GM18505 (cell line): ENCODE measurements around the gene RABL3.
A peak's percentile ranks its signal among the peaks of the same experiment; 100 is the strongest.
"Not testable (repeated sequence)": the region's sequence is repeated elsewhere in the genome, so short reads cannot be mapped to it uniquely, and the experiment has no call there.

ENCODE experiments used
- ATAC-seq: cut with Tn5 transposase; IDR thresholded peaks from one replicate; pipeline ENCODE4 v1.9.1; 2021; ENCODE audit not compliant: unreplicated experiment
- POLR2A ChIP-seq: IDR thresholded peaks from 4 replicates; pipeline ENCODE4 v1.6.1; 2011; ENCODE audit warnings: borderline replicate concordance; ENCODE audit not compliant: insufficient read depth, insufficient read length; ENCODE audit errors: extremely low read depth

Gene RABL3

DNA sequence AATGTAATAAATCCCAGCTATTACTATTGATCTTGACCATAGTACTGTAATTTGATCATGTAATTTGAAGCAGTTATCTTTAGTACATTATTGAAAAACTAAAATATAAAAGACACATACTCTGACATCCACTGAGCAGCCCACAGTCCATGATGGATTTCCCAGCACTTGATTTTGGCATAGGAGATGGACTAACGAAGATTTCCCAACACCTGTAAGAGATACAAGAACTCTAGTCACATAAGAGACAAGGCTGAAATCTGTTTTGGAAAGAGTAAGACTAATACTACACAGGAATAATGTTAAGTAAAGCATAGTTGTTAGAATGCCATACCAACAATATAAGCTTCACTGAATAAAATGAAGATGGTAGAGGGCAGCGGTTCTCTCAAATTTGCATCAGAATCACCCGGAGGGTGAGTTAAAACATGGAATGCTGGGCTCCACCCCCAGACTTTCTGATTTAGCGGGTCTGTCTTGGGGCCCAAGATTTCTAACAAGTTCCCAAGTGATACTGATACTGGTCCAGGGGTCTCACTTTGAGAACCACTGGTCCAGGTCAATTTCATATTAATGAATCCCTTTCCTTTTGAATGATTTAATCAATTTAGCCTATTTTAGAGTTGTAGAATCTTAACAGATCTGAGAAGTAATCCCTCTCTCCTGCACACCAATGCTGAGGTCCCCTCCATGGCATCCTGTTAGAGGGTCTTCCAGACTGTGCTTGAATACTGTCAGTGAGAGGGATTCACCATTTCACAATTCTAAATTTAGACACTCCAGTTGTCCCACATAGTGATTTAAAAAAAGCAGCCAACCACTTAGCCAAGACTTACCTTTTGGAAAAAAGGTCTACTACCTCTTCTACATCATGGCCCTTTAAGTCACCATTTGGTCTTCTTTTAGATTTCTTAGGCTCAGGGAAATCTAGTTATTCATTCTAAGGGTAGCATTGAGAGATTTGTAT is 11.5 kb downstream of the RABL3 start:
- no peak for TF ChIP-seq POLR2A
- no peak for ATAC-seq

GRCh38 chr3:120726791-120727190 is 15.5 kb downstream of the RABL3 start:
- ATAC-seq = no peak
- TF ChIP-seq POLR2A = no peak

- not testable (repeated sequence) for ATAC-seq
Observed at GRCh38 chr3:120719167-120719834, 23.0 kb downstream of the RABL3 start.

DNA sequence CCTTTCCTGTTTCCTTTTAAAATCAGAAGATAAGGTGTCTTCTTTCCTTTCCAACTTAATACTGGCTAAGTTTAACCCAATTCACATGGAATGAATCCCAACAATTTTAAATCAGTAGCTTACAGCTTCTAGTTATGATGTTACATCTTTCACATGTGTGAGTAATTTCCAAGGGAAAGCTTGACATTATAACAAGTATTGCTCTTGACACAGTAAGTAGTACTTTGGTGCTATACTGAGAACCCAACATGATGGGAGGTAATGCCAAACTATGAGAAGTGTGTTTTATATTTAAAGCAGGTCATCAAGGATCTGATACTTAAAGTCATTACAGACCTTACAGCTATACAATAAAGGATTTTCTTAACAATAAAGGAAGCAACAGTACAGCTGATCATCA is 29.1 kb downstream of the RABL3 start:
- no peak for TF ChIP-seq POLR2A
- no peak for ATAC-seq

DNA sequence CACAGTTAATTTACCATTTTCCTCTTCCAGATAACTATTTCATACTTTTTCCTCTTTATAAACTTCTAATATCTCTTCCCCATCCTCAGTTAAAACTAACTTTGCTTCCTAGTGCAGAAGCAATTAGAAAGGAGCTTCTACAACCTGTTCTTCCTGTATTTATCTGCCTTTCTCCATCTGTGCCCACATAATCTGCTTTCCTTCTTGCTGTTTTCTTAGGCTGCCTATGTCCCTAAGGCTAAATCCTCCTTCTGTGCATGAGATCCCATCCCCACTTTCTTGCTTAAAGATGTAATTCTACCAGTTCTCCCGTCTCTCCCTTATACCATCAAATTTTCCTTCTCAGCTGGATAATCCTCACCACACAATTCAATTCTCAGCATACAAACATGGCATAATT is 31.9 kb downstream of the RABL3 start:
- no peak for ATAC-seq
- no peak for TF ChIP-seq POLR2A

DNA sequence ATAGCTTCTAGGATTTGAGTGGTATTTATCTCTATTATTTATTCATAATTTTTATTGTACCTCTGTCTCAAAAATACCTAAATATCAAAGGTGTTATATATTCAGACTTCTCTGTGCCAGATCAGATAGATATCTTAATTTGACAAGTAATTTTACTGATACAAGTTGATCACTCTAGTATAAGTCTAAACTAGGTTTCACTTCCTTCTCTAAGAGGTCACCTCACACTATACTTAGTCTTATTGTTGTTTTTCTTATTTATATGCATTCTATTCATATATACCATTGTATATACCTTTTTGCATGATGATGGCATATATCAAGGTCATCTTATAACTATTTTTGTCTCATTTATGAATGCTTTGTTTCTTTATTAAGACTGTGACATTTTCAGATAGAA is 33.9 kb downstream of the RABL3 start:
- ATAC-seq = peak; percentile 67
- no peak for TF ChIP-seq POLR2A

GRCh38 chr3:120706950-120707349 is 35.4 kb downstream of the RABL3 start:
- ATAC-seq = no peak
- TF ChIP-seq POLR2A = no peak

DNA sequence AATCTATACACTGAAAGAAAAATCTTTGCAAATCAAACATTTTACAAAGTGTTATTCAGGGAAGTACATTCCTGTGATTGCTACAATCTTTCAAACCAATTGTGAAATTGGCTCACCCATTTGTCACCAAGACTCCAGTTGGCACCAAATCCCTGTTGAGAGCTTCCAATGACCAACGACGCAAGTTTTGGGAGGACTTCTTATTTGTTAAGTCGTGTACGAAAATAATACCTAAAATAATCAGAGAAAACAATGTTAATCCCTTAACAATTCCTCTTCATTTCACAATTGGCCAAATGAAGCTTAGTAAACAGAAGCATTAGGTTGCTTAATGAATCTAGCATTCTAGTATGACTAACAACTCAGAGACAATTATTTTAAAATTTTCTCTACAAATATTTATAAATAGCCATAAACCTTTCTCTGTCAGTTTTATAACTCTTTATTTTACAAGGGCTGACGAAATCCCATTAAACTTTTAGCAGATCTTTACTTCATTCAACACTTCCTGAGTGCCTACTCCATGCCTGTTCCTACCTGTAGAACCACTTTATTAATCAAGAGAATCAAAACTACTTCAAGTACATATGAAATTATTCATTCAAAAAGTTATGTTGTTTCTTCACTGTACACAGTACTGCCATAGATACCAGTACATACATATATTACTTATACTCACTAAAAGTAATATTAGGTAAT is 36.3 kb downstream of the RABL3 start:
- no peak for ATAC-seq
- TF ChIP-seq POLR2A = no peak

- ATAC-seq = no peak
- no peak for TF ChIP-seq POLR2A
Observed at GRCh38 chr3:120699333-120699732, 43.0 kb downstream of the RABL3 start.

GRCh38 chr3:120693439-120694171 is 48.7 kb downstream of the RABL3 start:
- no peak for ATAC-seq
- TF ChIP-seq POLR2A = no peak

DNA sequence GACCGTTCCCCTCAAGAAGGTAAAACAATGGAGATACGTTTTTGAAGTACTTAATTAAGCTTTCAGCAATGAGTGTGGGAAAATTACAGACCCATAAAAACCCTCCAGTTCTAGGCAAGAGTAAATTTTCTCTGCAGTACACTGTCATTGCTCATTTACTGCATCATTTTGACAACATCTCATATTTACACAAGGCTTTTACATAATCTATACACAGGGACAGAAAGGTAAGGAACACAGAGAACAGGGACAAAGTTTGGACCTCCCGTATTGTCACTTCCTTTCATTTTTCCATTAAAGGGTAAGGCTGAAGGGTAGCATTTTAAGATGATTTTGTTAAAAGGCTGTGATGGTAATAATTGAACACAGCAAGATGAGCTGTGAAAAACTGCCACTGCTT is 52.9 kb downstream of the RABL3 start:
- ATAC-seq = no peak
- TF ChIP-seq POLR2A = no peak

DNA sequence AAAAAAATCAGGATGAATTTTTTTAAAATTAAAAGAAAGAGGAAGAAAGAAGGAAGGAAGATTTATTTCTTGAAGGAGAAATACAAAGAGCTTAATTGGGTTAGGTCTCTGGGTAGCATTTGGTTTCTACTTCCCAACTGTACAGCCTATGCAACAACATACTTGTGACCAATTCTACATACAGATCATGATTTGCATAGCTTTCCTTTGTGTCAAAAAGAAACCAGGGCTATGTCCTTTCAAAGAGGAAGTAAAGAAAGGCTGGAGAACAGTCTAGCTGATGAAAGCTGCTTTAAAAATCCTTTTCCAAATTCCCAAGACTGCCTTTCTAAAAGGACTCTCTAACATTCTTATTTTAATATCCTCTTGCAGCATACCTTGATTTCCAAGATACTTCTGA is 54.2 kb downstream of the RABL3 start:
- no peak for TF ChIP-seq POLR2A
- peak; percentile 97 for ATAC-seq

DNA sequence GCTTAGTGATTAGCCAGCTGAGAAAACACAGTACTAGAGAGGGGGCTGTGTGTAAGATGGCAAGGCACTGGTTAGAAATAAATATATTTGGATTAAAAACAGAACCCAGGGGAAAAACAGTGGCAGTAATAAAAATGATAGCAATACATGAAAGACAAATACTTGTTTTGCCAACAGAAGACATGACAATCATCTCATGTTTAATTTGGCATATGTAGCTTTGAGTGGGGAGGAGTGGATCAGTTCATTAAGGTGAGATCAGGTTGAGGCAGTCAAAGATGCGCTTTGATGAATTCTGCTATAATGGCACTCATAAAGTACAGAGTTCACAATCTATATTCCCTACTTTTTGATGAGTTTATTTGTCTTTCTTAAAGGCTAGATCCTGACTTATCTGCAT is 56.9 kb downstream of the RABL3 start:
- ATAC-seq = no peak

DNA sequence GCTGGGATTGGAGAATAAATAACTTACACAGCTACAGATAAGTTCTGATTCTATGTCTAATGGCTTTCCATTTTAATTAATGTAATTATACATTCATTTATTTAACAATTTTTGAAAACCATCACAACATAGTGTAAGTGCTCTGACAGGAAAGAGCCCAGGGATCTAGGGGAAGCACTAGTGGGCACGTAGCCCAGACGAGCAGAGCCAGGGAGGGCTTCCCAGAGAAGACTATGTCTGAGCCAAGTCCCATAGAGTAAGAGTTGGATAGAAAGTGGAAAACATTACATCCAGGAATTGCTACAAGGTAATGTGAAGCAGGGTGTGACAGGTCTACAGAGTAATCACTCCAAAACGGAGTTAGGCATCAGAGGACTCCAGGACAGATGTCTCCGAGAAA is 57.4 kb downstream of the RABL3 start:
- ATAC-seq = no peak
- TF ChIP-seq POLR2A = no peak

More for the DNA sequence above, 56.9 kb downstream of the RABL3 start:
- no peak for TF ChIP-seq POLR2A
